Esophagus muscularis mucosa (tissue), 3 donors: ENCODE measurements around the gene KIF21A.

Experiments
- POLR2AphosphoS5 ChIP-seq, 2 donors: sonication (generic); formaldehyde crosslinking; IDR thresholded peaks; one replicate each; pipeline ENCODE4 v1.6.1; 2017; ENCODE audit warnings: antibody characterized with exemption in 2 of 2
- TF ChIP-seq, protein P1 (sequence below), 3 experiments: fragments of 200-600 bp in 2 of 3; fragments of 450-650 bp in 1 of 3; sonication (generic) in 2 of 3; IDR thresholded peaks; one replicate each; pipeline ENCODE4 v1.5.1; 2017 to 2019; ENCODE audit warnings: antibody characterized with exemption in 3 of 3, mild to moderate bottlenecking in 2 of 3, moderate library complexity in 1 of 3

GRCh38 chr12:39352471-39353017 lies 90.4 kb downstream of the KIF21A start:
- TF ChIP-seq, protein P1, sequence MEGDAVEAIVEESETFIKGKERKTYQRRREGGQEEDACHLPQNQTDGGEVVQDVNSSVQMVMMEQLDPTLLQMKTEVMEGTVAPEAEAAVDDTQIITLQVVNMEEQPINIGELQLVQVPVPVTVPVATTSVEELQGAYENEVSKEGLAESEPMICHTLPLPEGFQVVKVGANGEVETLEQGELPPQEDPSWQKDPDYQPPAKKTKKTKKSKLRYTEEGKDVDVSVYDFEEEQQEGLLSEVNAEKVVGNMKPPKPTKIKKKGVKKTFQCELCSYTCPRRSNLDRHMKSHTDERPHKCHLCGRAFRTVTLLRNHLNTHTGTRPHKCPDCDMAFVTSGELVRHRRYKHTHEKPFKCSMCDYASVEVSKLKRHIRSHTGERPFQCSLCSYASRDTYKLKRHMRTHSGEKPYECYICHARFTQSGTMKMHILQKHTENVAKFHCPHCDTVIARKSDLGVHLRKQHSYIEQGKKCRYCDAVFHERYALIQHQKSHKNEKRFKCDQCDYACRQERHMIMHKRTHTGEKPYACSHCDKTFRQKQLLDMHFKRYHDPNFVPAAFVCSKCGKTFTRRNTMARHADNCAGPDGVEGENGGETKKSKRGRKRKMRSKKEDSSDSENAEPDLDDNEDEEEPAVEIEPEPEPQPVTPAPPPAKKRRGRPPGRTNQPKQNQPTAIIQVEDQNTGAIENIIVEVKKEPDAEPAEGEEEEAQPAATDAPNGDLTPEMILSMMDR (IDR thresholded peaks at IDR 0.05) = no peak
- no peak for TF ChIP-seq POLR2AphosphoS5 (IDR thresholded peaks at IDR 0.05)
